GM18499 (cell line): ENCODE results near the gene ZSCAN31.
A peak's percentile ranks its signal among the peaks of the same experiment; 100 is the strongest.
"Not testable (repeated sequence)": the region's sequence is repeated elsewhere in the genome, so short reads cannot be mapped to it uniquely, and the experiment has no call there.

Source experiments
- ATAC-seq: cut with Tn5 transposase; IDR thresholded peaks from one replicate; pipeline ENCODE4 v1.9.1; 2021; ENCODE audit warnings: moderate number of reproducible peaks; ENCODE audit not compliant: insufficient read depth, unreplicated experiment

Gene ZSCAN31

GRCh38 chr6:28326371-28326948, 9.5 kb downstream of the ZSCAN31 start:
- no peak for ATAC-seq

DNA sequence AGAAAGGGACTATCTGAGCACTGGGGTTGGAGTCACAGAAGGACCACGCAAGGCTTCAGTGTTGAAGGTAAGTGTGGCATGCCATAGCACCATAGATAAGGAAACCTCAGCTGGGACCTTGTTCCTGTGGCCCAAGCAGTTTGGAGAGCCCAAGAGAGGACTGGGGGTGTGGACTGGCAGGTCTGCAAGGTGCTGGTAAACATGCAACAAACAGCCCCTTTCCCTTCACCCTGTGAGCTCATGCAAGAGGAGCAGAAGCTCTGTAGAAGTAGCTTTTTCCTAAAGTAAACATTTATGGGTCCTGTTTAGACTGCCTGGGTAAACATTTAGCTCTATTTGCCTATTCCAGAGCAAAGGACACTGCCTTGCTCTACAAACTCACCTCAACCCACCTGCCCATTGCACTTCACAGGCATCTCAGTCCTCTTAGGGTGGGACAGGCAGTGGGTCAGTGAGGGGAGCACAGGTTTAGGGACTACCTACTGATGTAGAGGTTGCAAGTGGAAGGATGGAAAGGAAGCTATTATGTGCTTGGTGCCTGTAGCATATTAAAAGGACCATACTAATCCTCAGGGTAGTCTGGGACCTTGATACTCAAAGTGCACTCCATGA, 12.0 kb downstream of the ZSCAN31 start:
- no peak for ATAC-seq

GRCh38 chr6:28322661-28323060, 13.3 kb downstream of the ZSCAN31 start:
- no peak for ATAC-seq

GRCh38 chr6:28317866-28318265, 18.1 kb downstream of the ZSCAN31 start:
- not testable (repeated sequence) for ATAC-seq

- ATAC-seq, result no peak
These were observed 20.3 kb downstream of the ZSCAN31 start for GRCh38 chr6:28315628-28316027.

DNA sequence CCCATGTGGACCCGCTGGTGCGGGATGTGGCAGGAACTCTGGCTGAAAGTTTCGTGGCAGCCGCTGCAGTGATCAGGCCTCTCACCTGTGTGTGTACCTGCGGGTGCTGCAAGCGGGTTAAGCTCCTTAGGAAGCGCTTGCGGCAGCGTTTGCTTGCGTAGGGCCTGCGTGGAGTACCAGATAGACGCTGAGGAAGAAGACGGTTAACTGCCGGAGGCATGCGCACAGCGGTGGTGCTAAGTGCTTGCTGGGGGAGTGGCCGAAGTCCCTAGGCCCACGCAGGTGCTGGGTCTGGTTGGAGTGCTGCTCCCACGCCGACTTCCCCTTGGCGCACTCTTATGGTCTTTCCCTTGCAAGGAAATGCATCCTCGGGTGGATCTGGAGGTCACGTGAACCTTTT, 23.0 kb downstream of the ZSCAN31 start:
- ATAC-seq, result no peak

- no peak for ATAC-seq
These were observed 24.7 kb downstream of the ZSCAN31 start for GRCh38 chr6:28311139-28311823.

GRCh38 chr6:28306363-28306762, 29.6 kb downstream of the ZSCAN31 start:
- not testable (repeated sequence) for ATAC-seq

DNA sequence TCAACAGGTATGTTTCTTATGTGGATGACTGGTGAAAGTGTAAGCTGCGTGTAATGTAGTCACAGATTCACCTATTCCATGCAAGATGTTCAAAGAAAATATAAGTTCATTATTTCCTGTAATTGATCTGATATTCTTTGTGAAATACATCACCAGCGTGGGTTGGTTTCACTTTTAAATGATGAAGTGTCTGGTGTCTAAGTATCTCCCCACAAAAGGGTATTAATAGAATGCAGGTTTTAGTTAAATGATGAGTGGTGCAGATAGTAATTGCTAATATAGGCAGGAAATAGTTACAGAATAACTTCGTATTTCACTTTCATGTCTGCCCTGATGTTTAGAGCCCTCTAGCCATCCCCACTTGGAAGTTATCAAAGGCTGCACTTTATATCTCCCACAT, 32.4 kb downstream of the ZSCAN31 start:
- peak; percentile 75 for ATAC-seq

DNA sequence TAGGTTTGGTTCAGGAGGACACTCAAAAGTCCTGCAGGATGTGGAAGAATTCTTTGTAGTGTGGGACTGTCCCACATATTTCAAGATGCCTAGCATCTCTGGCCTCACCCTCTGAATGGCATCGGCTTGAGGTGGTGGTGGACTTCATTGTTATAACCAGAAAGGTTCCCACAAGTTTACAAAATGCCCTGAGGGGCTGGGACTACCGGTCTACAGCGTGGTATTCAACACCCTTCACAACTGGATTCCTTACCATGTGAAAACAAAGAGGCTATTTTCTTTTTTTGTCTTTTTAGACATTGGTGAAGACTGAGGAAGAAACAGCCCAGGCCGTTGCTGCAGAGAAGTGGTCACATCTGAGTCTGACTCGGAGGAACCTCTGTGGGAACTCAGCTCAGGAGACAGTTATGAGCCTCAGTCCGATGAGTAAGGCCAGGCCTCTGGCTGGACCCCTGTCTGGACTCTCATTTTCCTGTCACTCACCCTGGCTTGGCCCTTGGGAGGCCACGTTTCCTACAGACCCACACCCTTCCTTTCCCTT, 39.4 kb downstream of the ZSCAN31 start:
- ATAC-seq, result no peak

GRCh38 chr6:28295326-28295725, 40.6 kb downstream of the ZSCAN31 start:
- ATAC-seq, result no peak

- no peak for ATAC-seq
These were observed 44.4 kb downstream of the ZSCAN31 start for GRCh38 chr6:28291573-28291972.

DNA sequence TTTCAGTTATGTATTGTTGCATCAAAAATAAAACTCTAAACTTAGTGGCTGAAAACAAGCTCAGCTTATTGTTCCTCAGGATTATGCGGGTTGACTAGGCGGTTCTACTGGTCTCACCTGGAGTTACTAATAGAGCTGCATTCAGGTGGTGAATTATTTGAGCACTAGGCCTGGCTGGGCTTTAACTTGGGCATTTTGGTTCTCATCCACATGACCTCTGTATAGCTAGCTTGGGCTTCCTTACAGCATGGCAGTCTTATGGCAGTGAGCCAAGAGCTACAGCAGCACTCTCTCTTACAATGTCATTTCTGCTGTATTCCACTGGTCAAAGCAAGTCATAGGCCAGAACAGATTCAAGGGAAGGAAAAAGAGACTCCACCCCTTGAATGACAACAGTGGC, 53.0 kb downstream of the ZSCAN31 start:
- ATAC-seq, result no peak

- ATAC-seq, result no peak
These were observed 54.5 kb downstream of the ZSCAN31 start, which contains the start of gene PGBD1 for GRCh38 chr6:28281288-28282064. Gene PGBD1, plus strand, starts transcription at chr6:28281572. Its CDS starts 2,242 bp downstream, at chr6:28283814.

DNA sequence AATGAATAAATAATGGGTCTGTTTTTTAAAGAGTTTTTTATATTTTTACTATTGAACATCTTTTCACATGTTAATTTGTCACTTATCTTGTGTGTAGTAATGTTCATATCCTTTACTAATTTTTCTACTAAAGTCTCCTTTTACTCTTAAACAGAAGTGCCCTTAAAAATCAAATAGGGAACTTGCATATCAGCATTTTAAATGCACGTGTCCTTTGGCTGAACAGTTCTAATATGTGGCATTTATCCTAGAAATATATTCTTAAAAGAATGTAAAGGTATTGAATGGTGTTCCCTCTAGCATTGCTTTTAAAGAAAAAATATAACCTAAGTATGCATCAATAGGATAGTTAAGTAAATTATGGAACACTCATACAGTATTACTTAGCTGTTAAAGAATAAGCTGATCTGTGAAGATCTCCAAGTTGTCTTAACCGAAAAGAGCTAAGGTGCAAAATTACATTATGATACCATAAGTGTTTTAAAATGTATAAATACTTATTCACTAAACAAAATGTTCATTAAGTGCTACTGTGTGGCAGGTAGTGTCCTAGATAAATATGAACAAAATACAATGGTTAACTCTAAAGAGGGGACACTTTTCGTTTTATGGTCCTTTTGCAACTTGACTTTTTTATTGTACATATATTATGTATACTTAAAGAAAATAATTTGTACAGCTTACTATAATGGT, 55.2 kb downstream of the ZSCAN31 start:
- ATAC-seq, result no peak

DNA sequence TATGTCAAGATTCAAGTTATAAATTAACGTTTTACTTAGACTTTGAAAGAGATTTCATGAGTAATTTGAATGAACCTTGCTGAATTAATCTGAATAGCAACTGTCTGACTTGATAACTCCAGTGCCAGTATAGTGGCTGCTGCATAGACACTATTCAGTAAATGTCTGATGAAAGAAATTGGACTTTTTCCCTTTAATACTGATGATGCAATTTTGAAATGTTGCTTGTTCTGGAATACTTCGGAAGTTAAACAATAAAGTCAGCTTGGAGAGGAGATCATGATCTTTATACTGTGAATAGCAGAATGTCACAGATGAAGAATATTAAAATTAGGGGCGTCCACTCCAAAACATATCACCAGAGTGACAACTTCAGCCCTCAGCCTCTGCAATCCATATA, 58.2 kb downstream of the ZSCAN31 start:
- ATAC-seq, result no peak

- ATAC-seq, result no peak
These were observed 61.1 kb downstream of the ZSCAN31 start for GRCh38 chr6:28274888-28275287.
